ENCODE data around the gene JARID2.
A peak's percentile ranks its signal among the peaks of the same experiment; 100 is the strongest.

JARID2 gene

DNA sequence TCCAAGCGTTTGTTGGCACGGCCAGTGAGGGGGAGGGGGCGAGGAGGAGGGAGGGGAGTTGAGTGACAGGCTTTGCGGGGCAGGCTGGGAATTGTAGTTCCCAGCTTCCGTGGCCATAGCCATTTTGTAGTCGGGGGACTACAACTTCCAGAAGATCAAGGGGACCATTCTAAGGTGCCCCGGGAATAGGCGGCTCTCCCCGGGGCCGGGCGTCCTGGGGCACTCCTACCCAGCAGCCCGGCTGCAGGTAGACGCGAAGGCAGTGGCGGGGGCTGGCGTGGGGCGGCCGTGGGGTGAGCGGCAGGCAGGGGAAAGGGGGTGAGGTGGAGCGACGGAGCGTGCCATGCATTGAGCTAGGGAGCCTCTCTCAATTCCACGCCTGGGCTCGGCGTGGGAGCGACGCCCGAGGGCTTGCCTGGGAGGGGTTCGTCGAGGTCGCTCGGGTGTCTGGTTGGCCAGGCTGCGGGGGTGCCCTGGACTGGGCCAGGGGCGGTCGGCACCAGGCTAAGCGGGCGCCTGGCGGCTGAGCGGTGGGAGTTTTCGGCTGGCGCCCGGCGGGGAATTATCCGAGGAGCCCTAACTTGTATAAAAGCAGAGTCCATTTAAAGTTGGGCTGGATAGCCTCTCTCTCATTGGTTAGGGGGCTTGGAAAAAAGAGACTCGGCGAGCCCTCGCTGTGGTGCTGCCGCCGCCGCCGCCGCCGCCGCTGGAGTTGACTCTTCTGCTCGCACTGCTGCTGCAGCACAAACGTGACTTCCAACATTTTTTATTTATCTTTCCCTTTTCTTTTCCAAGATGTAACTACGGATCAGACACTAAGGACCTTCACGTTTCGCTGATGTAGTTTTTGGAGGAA lies at the start of gene JARID2:
JARID2 (plus strand) TSS at position 709 of the 856 bp plus-strand sequence. CDS start 471 bp downstream, outside the sequence.
- peak; percentile 94 to 96 for DNase-seq

DNA sequence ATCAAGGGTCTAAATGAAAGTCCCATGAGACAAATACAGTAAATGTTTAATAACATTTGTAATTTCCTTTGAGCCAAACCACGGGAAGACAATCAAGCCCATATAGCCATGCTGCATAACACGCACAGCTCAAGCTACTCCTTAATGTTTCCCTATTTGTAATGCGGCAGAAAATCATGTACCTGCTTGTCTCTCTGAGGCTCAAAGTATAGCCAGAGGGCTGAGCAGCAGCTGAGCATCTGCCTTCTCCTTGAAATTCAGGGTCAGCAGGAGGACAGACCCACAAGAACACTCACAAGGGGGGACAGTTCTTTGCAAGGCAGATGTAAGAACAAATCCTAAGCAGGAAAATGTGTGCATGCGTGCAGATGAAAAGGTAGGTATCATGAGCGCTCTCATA lies 45.8 kb upstream of the JARID2 start:
- no peak for DNase-seq

- DNase-seq = no peak
These were observed 40.5 kb upstream of the JARID2 start for GRCh38 chr6:15205321-15205720.

GRCh38 chr6:15206887-15207286 lies 39.0 kb upstream of the JARID2 start:
- no peak for DNase-seq

- no peak for DNase-seq
These were observed 37.9 kb upstream of the JARID2 start for GRCh38 chr6:15207923-15208322.

DNA sequence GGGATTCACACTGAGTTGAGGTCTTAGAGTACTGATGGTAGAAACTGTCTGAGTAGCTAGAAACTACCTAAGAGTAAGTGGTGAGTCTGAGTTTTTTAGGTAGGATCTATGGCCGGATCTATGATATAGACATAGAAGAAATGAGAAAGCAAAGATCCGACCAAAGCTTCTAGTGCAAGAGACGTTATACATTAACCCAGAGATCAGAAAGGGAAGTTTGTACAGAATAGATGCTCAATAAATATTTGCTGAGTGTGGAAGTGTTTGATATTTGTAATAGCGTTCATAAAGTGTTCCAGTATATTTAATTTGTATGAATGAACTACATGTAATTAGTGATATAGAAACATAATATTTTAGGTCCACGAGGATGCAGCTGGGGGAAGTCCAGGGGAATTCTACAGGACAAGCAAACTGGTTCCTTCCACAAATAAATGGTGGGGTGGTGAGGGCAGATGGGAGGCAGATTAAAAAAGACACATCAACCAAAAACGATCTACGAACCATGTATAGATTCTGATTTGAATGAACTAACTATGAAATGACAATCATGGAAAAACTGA lies 31.9 kb upstream of the JARID2 start:
- DNase-seq = no peak

GRCh38 chr6:15218401-15218800 lies 27.5 kb upstream of the JARID2 start:
- no peak for DNase-seq

- DNase-seq = no peak
These were observed 25.8 kb upstream of the JARID2 start for GRCh38 chr6:15220062-15220461.

DNA sequence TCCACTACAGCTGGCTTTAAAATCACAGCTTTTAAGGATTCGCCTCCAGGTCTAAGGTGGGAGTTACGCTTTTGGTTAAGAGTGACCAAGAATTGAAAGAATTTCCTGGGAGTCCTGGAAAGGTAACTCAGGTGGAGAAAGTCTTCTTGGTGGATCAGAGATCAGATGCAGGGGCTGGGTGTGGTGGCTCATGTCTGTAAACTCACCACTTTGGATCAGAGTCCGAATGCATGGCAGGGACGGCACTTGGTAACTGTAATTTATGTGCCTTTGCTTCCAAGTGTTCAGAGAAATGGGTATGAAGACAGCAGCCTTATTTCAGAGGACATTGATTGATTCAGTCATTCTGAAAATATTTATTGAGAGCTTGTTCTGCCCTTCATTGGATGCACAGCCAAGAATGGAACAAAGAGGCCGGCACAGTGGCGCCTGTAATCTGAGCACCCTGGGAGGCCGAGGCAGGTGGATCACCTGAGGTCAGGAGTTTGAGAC lies 18.0 kb upstream of the JARID2 start:
- no peak for DNase-seq

GRCh38 chr6:15230827-15231226 lies 15.0 kb upstream of the JARID2 start:
- no peak for DNase-seq

DNA sequence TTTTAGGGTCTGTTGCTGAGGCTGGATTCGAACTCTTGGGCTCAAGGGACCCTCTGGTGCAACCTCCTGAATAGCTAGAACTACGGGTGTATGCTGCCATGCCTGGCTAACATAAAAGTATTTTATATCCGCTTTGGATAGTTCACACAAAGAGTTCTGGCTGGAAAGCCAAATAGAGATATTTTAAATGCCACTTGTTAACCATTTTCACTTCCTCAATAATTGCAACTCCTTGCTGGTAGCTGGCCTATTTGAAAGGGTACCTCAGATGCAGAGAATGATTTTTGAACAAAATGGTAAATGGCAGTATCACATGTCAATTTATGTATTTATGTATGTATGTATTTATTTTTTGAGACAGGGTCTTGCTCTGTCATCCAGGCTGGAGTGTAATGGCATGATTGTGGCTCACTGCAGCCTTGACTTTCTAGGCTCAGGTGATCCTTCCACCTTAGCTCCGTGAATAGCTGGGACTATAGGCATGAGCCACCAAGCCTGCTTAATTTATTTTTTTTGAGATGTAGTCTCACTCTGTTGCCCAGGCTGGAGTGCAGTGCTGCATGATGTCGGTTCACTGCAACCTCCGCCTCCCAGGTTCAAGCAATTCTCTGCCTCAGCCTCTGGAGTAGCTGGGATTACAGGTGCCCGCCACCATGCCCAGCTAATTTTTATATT lies 12.9 kb upstream of the JARID2 start:
- DNase-seq = no peak

GRCh38 chr6:15234068-15234758 lies 11.7 kb upstream of the JARID2 start:
- DNase-seq = no peak

DNA sequence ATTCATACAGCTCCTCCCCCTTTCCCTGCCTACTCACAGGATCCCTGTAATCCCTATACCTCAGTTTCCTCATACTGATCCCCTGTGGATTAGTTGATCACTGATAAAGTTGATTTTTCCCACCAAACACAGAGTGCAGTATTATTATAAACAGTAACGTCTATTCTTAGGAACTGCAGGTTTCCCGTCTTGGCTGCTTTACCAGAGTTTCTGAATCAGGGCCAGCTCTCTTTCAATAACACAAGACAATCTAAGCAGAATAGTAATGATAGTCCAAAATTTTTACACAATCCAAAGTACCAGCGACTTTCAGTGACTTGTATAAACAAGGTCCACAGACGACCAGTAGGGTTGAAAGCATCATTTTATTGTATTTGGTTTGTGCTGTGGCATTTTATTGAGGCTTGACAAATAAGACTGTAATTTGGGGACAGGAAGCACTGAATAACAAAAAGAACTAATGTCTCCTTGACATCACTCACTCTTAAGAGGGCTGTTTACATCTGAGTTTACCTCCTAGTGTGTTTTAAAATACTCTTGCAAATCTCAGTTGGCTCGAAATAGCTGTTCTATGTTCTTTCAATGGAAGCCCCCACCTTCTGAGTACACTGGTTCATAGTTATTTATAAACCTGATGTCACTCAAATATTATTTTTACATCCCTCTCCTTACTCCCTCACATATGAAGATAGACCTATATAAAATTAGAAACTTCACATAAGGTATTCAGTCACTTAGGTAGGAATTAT lies 6.1 kb upstream of the JARID2 start:
- no peak for DNase-seq

GRCh38 chr6:15242503-15242902 lies 3.4 kb upstream of the JARID2 start:
- DNase-seq = no peak

- DNase-seq = no peak
These were observed 2.8 kb upstream of the JARID2 start for GRCh38 chr6:15242937-15243614.

DNA sequence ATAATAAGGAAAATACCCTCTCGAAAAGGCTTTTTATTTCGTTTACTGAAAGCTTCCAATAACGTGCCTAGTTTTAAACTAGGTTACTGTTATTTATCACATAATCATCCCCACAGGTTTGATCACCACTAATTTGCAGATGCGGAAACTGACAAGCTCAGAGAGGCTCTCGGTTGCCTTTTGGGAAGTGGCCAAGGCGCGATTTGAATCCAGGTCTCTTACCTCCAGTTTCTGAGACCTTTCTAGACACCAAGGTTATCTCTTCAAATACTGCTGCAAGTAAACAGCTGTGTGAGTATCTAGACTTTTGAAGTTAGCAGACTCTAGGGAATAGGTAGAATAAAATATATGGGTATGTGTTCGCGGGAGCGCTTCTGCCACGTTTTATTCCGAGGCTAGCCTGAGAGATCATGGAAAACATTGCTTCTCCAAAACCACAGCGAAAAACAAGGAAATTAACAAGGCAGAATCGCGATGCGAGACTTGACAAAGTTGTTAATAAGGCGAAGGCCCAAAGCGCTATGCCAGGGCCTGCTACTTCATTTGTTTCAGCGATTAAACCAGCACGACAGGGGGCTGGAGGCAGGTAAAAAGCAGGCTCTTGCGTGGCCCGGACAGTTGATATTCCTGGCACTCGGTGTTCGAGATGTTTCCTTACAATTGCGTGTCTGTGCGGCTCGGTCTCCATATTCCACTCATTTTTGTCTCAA lies 1.8 kb upstream of the JARID2 start:
- DNase-seq = no peak

DNA sequence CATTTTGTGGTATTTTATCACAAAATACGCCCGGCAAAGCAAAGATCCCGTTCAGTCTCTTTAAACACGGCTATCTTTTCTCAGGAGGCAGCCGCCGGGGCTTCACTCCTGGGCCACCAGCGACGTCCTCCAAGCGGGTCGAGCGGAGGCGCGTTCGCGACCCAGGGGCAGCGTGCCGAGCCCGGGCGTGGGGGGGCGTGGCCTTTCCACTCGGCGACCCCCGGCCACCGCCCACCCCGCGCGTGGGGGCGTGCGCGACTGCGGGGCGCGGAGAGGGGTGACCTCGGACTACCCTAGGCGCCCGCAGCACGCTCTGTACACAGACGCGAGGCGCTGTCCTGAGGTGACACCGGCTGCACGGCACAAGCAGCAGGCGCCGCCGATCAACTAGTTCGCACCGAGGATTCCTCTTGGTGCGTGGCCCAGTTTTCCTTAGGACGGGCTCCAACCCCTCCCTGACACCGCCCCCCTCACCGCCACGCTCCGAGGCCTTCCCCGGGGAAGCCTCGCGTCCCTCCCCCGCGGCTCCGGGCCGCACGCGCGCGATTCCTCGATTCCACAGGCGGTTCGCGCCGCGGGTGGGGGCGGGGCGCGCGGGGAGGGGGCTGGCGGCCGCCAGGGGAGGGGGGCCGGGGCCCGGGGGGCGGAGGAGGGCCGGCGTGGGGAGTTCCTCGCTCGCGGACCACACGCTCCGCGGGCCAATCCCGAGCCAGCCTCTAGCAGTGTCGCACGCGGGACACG lies 1.1 kb upstream of the JARID2 start:
- DNase-seq = peak in 1 of 2 donors; percentile 39

GRCh38 chr6:15246217-15246665 lies 372 bp downstream of the JARID2 start:
- DNase-seq = peak; percentile 69 to 80

DNA sequence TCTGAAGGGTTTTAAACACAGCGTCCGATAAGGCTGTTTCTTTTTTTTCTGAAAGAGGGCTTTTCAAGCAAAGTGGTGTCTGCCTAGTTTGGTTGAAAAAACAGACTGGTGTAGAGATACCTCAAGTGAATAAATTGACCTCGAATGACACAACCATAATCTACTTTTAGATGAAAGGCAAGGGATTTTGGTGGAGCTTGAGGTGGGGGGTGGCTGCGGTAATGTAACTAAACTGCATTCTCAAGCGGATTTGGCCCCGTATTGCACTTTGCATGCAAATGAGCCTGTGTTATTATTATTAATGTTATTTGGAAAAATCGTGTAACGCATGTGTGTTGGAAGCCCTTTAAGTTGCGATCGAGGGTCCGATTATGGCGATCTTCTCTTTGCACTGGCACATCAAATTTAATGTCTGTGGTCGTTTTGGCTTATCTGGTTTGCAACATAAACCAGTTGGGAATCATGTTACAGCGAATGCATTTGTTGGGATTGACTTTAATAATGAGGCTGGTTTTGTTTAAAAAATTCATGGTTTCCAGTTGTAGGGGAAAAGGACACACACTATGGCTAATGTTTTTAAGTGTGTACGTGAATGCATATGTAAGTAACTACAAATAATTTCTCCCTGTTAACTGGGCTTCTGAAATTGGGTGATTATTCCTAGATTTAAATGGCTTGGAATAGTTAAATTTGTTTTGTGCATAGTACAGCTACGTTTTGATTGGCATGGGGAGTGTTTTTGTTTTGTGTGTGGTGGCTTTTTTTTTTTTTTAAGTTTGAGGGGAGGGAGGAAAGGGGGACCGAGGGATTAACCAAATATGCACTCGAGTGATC lies 1.0 kb downstream of the JARID2 start:
- DNase-seq = no peak

Data from inflammatory macrophage treated with lipopolysaccharide for 1 hour (primary cell).